ENCODE results near the gene PCSK2. TPM values are rescaled to one million over a fixed set of nuclear protein-coding genes. Genes with fewer than 3 reads are reported as not detected.

Gene PCSK2
- total RNA-seq, 1 donor from 2014 or later: 28.7 TPM

GRCh38 chr20:17494201-17494600 lies 267.4 kb downstream of the PCSK2 start:
- H3K27ac Mint-ChIP-seq (ENCODE audit: unreplicated experiment): no peak overlapping the region
- TF ChIP-seq CTCF (IDR thresholded peaks at IDR 0.05; ENCODE audit: partially characterized antibody, unreplicated experiment): no peak
- DNase-seq: no peak
- no peaks in the 10 kb centered on the region for H3K4me1 Mint-ChIP-seq (ENCODE audit: low read depth, unreplicated experiment)
- H3K9me3 Mint-ChIP-seq (ENCODE audit: unreplicated experiment): peaks cover 4% of the 10 kb centered on the region
- H3K4me3 Mint-ChIP-seq (ENCODE audit: unreplicated experiment): no peak overlapping the region
- H3K36me3 Mint-ChIP-seq (ENCODE audit: unreplicated experiment): peaks cover 5% of the 10 kb centered on the region
- H3K27me3 Mint-ChIP-seq (ENCODE audit: unreplicated experiment): peaks cover 3% of the 10 kb centered on the region

- H3K36me3 Mint-ChIP-seq (ENCODE audit: unreplicated experiment): peaks cover 5% of the 10 kb centered on the region
- peaks cover 4% of the 10 kb centered on the region for H3K9me3 Mint-ChIP-seq (ENCODE audit: unreplicated experiment)
- H3K27me3 Mint-ChIP-seq (ENCODE audit: unreplicated experiment): peaks cover 3% of the 10 kb centered on the region
- TF ChIP-seq CTCF (IDR thresholded peaks at IDR 0.05; ENCODE audit: partially characterized antibody, unreplicated experiment): no peak
- no peak overlapping the region for H3K4me3 Mint-ChIP-seq (ENCODE audit: unreplicated experiment)
- H3K4me1 Mint-ChIP-seq (ENCODE audit: low read depth, unreplicated experiment): peaks cover 2% of the 10 kb centered on the region
- no peak for DNase-seq
- H3K27ac Mint-ChIP-seq (ENCODE audit: unreplicated experiment): no peak overlapping the region
Measured at GRCh38 chr20:17495826-17496225, 269.0 kb downstream of the PCSK2 start.

- Mint-ChIP-seq H3K4me1 (ENCODE audit: low read depth, unreplicated experiment) (peaks cover 2% of the 10 kb centered on the region), H3K4me3 (ENCODE audit: unreplicated experiment) (no peak overlapping the region), H3K9me3 (ENCODE audit: unreplicated experiment) (peaks cover 4% of the 10 kb centered on the region), H3K27ac (ENCODE audit: unreplicated experiment) (no peak overlapping the region), H3K27me3 (ENCODE audit: unreplicated experiment) (peaks cover 2% of the 10 kb centered on the region), H3K36me3 (ENCODE audit: unreplicated experiment) (peaks cover 5% of the 10 kb centered on the region)
- no peak for TF ChIP-seq CTCF (IDR thresholded peaks at IDR 0.05; ENCODE audit: partially characterized antibody, unreplicated experiment)
- no peak for DNase-seq
Measured at GRCh38 chr20:17497821-17498580, 271.2 kb downstream of the PCSK2 start.

DNA sequence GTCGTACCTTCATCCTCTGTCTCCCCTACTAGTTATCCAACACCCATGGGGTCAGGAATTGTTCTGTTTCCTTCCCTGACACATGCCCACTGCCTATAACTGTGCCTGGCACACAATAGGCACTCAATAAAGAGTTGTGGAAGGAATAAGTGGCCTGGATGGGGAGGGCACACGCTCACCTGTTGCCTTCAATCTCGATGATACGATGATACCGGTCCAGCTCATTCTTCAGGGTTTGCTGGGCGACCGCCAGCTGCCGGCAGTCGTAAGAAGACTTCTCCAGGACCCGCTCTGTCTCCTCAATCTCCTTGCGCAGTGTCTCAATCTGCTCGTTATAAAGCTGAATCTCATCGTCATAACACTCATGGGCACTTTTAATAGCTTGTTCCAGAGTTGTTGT lies 271.8 kb downstream of the PCSK2 start:
- peaks cover 2% of the 10 kb centered on the region for H3K4me1 Mint-ChIP-seq (ENCODE audit: low read depth, unreplicated experiment)
- H3K36me3 Mint-ChIP-seq (ENCODE audit: unreplicated experiment): peaks cover 5% of the 10 kb centered on the region
- DNase-seq: no peak

More for the DNA sequence above, 271.8 kb downstream of the PCSK2 start:
- Mint-ChIP-seq H3K27ac (ENCODE audit: unreplicated experiment) (no peak overlapping the region), H3K9me3 (ENCODE audit: unreplicated experiment) (peaks cover 2% of the 10 kb centered on the region), H3K4me3 (ENCODE audit: unreplicated experiment) (no peak overlapping the region), H3K27me3 (ENCODE audit: unreplicated experiment) (peaks cover 2% of the 10 kb centered on the region)
- TF ChIP-seq CTCF (IDR thresholded peaks at IDR 0.05; ENCODE audit: partially characterized antibody, unreplicated experiment): no peak

Measured in glutamatergic neuron (in vitro differentiated cells).